ENCODE data around the gene BUD23. TPM values are rescaled to one million over a fixed set of nuclear protein-coding genes. Genes with fewer than 3 reads are reported as not detected.

Gene BUD23
- total and polyA plus RNA-seq, 9 of the 15 experiments (the other 6 are each of a cell fraction or from before 2014, with no cell fraction given) = 79.5 to 270 (median 150) TPM

DNA sequence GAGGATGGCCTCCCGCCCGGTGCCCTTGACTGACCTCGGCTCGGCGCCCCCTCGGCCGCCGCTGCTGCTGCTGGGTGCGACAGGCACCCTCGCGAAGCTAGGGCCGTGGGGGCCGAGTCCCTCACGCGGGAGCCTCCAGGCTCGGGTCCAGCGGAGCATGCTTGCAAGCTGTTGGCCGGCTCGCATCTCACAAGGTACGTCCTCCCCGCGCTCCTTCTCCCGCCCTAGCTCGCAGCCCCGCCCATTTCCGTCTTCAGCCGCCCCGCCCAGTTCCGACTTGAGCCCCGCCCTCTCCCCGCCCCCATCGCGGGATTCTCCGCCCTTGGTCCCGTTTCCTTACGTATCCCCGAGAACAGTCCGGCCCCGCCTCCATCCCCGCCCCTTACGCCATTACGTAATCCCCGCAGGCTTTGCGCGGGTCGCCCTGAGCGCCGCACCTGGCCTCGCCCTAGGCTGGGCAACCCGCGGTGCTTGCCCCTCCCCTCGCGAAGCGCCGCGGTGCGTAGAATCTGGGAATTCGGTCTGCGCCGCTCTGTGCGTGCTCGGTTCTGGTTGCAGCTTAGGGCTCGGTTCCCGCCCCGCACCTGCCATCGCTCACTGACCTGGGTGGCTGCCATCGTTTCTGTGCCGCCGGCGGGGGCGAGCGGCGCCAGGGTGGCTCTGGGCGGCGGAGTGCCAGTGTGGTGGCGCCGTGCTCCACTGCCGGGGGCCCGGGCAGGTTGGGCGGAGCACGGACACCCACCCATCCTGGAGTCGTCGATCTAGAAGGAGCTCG is 55.4 kb downstream of the BUD23 start, which contains the start of gene ABHD11 (continued):
- TF ChIP-seq, protein P1, sequence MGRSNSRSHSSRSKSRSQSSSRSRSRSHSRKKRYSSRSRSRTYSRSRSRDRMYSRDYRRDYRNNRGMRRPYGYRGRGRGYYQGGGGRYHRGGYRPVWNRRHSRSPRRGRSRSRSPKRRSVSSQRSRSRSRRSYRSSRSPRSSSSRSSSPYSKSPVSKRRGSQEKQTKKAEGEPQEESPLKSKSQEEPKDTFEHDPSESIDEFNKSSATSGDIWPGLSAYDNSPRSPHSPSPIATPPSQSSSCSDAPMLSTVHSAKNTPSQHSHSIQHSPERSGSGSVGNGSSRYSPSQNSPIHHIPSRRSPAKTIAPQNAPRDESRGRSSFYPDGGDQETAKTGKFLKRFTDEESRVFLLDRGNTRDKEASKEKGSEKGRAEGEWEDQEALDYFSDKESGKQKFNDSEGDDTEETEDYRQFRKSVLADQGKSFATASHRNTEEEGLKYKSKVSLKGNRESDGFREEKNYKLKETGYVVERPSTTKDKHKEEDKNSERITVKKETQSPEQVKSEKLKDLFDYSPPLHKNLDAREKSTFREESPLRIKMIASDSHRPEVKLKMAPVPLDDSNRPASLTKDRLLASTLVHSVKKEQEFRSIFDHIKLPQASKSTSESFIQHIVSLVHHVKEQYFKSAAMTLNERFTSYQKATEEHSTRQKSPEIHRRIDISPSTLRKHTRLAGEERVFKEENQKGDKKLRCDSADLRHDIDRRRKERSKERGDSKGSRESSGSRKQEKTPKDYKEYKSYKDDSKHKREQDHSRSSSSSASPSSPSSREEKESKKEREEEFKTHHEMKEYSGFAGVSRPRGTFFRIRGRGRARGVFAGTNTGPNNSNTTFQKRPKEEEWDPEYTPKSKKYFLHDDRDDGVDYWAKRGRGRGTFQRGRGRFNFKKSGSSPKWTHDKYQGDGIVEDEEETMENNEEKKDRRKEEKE (IDR thresholded peaks at IDR 0.05; ENCODE audit: borderline replicate concordance in 1 of 2, control insufficient read depth in 1 of 2, low read depth in 2 of 2, low read length in 1 of 2) = 0 out of 4 replicates have a peak, but pooled peaks of 1 of the 2 experiments have one; percentile 34
- TF ChIP-seq SREBF2 (CRISPR knock-in tag; IDR thresholded peaks at IDR 0.05) = no peak
- TF ChIP-seq TCF3 (CRISPR knock-in tag; IDR thresholded peaks at IDR 0.05) = 0 out of 2 replicates have a peak, but pooled peaks have one; percentile 5
- TF ChIP-seq ZNF3 (CRISPR knock-in tag; IDR thresholded peaks at IDR 0.05) = no peak
- no peak; the same call in 1 of the 2 replicates for TF ChIP-seq ZNF41 (CRISPR knock-in tag; conservative IDR thresholded peaks at IDR 0.05)
- TF ChIP-seq ZNF57 (CRISPR knock-in tag; IDR thresholded peaks at IDR 0.05) = no peak
- 0 out of 2 replicates have a peak, but pooled peaks have one; percentile 19 for TF ChIP-seq PHF21A (IDR thresholded peaks at IDR 0.05; ENCODE audit: borderline replicate concordance, low read depth)
- TF ChIP-seq ZNF507 (tag; conservative IDR thresholded peaks at IDR 0.05) = no peak
- no peak for TF ChIP-seq ZNF445 (CRISPR knock-in tag; IDR thresholded peaks at IDR 0.05; ENCODE audit: low read depth)
- TF ChIP-seq MEIS2 (IDR thresholded peaks at IDR 0.05; ENCODE audit: partially characterized antibody) = no peak
- peak; percentile 97 for TF ChIP-seq HMGN3 (IDR thresholded peaks at IDR 0.05; ENCODE audit: borderline replicate concordance, extremely low read depth, insufficient read length, low read depth, low read length)
- TF ChIP-seq, protein P2, sequence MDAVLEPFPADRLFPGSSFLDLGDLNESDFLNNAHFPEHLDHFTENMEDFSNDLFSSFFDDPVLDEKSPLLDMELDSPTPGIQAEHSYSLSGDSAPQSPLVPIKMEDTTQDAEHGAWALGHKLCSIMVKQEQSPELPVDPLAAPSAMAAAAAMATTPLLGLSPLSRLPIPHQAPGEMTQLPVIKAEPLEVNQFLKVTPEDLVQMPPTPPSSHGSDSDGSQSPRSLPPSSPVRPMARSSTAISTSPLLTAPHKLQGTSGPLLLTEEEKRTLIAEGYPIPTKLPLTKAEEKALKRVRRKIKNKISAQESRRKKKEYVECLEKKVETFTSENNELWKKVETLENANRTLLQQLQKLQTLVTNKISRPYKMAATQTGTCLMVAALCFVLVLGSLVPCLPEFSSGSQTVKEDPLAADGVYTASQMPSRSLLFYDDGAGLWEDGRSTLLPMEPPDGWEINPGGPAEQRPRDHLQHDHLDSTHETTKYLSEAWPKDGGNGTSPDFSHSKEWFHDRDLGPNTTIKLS (IDR thresholded peaks at IDR 0.05; ENCODE audit: borderline replicate concordance, low read depth) = no peak; the same call in 1 of the 2 replicates
- no peak for TF ChIP-seq NUFIP1 (IDR thresholded peaks at IDR 0.05; ENCODE audit: partially characterized antibody)
- no peak for TF ChIP-seq TEAD2 (tag; IDR thresholded peaks at IDR 0.05)
- no peak for TF ChIP-seq ZBED1 (IDR thresholded peaks at IDR 0.05)
- TF ChIP-seq GABPA (tag; conservative IDR thresholded peaks at IDR 0.05; ENCODE audit: low read depth) = peak; percentile 78
- TF ChIP-seq, protein P3, sequence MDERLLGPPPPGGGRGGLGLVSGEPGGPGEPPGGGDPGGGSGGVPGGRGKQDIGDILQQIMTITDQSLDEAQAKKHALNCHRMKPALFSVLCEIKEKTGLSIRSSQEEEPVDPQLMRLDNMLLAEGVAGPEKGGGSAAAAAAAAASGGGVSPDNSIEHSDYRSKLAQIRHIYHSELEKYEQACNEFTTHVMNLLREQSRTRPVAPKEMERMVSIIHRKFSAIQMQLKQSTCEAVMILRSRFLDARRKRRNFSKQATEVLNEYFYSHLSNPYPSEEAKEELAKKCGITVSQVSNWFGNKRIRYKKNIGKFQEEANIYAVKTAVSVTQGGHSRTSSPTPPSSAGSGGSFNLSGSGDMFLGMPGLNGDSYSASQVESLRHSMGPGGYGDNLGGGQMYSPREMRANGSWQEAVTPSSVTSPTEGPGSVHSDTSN (CRISPR knock-in tag; IDR thresholded peaks at IDR 0.05; ENCODE audit: low read depth) = no peak
- TF ChIP-seq, protein P3 (tag; conservative IDR thresholded peaks at IDR 0.05; ENCODE audit: low read depth) = no peak
- TF ChIP-seq ATF7 (IDR thresholded peaks at IDR 0.05) = peak; percentile 99
- no peak for TF ChIP-seq SRSF7 (optimal IDR thresholded peaks at IDR 0.05; ENCODE audit: low read depth, low read length)
